ENCODE results near the gene MGAT5.

The MGAT5 gene

GRCh38 chr2:134253117-134253704, 661 bp upstream of the MGAT5 start:
- DNase-seq (ENCODE audit: low read depth) = no peak

GRCh38 chr2:134254824-134255223, 952 bp downstream of the MGAT5 start:
- DNase-seq (ENCODE audit: low read depth) = peak; percentile 60

- no peak for DNase-seq (ENCODE audit: low read depth)
Measured at GRCh38 chr2:134256956-134257355, 3.1 kb downstream of the MGAT5 start.

- DNase-seq (ENCODE audit: low read depth) = no peak
Measured at GRCh38 chr2:134257509-134257908, 3.6 kb downstream of the MGAT5 start.

GRCh38 chr2:134257965-134258683, 4.3 kb downstream of the MGAT5 start:
- DNase-seq (ENCODE audit: low read depth) = no peak

- DNase-seq (ENCODE audit: low read depth) = no peak
Measured at GRCh38 chr2:134258684-134259388, 5.0 kb downstream of the MGAT5 start.

- DNase-seq (ENCODE audit: low read depth) = no peak
Measured at GRCh38 chr2:134259571-134259970, 5.7 kb downstream of the MGAT5 start.

- no peak for DNase-seq (ENCODE audit: low read depth)
Measured at GRCh38 chr2:134259994-134260393, 6.1 kb downstream of the MGAT5 start.

GRCh38 chr2:134260713-134261112, 6.8 kb downstream of the MGAT5 start:
- DNase-seq (ENCODE audit: low read depth) = peak; percentile 95

- peak; percentile 39 for DNase-seq (ENCODE audit: low read depth)
Measured at GRCh38 chr2:134261398-134262131, 7.7 kb downstream of the MGAT5 start.

- no peak for DNase-seq (ENCODE audit: low read depth)
Measured at GRCh38 chr2:134262684-134263083, 8.8 kb downstream of the MGAT5 start.

- DNase-seq (ENCODE audit: low read depth) = no peak
Measured at GRCh38 chr2:134268265-134268664, 14.4 kb downstream of the MGAT5 start.

- no peak for DNase-seq (ENCODE audit: low read depth)
Measured at GRCh38 chr2:134269230-134269629, 15.4 kb downstream of the MGAT5 start.

- peak; percentile 28 for DNase-seq (ENCODE audit: low read depth)
Measured at GRCh38 chr2:134269972-134270735, 16.3 kb downstream of the MGAT5 start.

- no peak for DNase-seq (ENCODE audit: low read depth)
Measured at GRCh38 chr2:134271758-134272157, 17.9 kb downstream of the MGAT5 start.

- DNase-seq (ENCODE audit: low read depth) = no peak
Measured at GRCh38 chr2:134272806-134273205, 18.9 kb downstream of the MGAT5 start.

- no peak for DNase-seq (ENCODE audit: low read depth)
Measured at GRCh38 chr2:134273256-134273983, 19.5 kb downstream of the MGAT5 start.

- no peak for DNase-seq (ENCODE audit: low read depth)
Measured at GRCh38 chr2:134274121-134274520, 20.2 kb downstream of the MGAT5 start.

- no peak for DNase-seq (ENCODE audit: low read depth)
Measured at GRCh38 chr2:134275058-134275862, 21.4 kb downstream of the MGAT5 start.
